Trophoblast cell (in vitro differentiated cells and primary cell): ENCODE results near the gene MORN5.

ENCODE experiments used
- DNase-seq, 2 donors: peaks; one replicate each; pipeline ENCODE4 v3.0.0-alpha.2; 2016
- H2AFZ ChIP-seq: 2 replicates; pipeline ENCODE4 v1.6.1; 2013; ENCODE audit warnings: low read length, moderate library complexity, mild to moderate bottlenecking; ENCODE audit not compliant: insufficient read depth, poor library complexity
- H2AK5ac ChIP-seq: 2 replicates; pipeline ENCODE4 v1.6.1; 2013; ENCODE audit warnings: mild to moderate bottlenecking, low read length
- H2BK120ac ChIP-seq: 2 replicates; pipeline ENCODE4 v1.6.1; 2013; ENCODE audit warnings: low read length, mild to moderate bottlenecking, moderate library complexity; ENCODE audit not compliant: insufficient read depth, poor library complexity
- H2BK12ac ChIP-seq: 2 replicates; pipeline ENCODE4 v1.6.1; 2013; ENCODE audit warnings: mild to moderate bottlenecking, low read length, moderate library complexity
- H2BK5ac ChIP-seq: 2 replicates; pipeline ENCODE4 v1.6.1; 2013; ENCODE audit warnings: low read length, low read depth, moderate library complexity, mild to moderate bottlenecking; ENCODE audit not compliant: poor library complexity
- H3K14ac ChIP-seq: 2 replicates; pipeline ENCODE4 v1.6.1; 2013; ENCODE audit warnings: mild to moderate bottlenecking, low read length
- H3K18ac ChIP-seq: 2 replicates; pipeline ENCODE4 v1.6.1; 2013; ENCODE audit warnings: mild to moderate bottlenecking, low read length
- H3K23ac ChIP-seq: 2 replicates; pipeline ENCODE4 v1.6.1; 2013; ENCODE audit warnings: low read length
- H3K27ac ChIP-seq: 2 replicates; pipeline ENCODE4 v1.5.1; 2013; ENCODE audit warnings: low read depth, mild to moderate bottlenecking, inconsistent platforms, low read length, moderate library complexity
- H3K27me3 ChIP-seq: 2 replicates; pipeline ENCODE4 v1.6.1; 2013; ENCODE audit warnings: inconsistent platforms, mild to moderate bottlenecking, low read length, moderate library complexity; ENCODE audit not compliant: insufficient read depth
- H3K36me3 ChIP-seq, 2 experiments: 1 replicate in 1 of 2; 2 replicates in 1 of 2; pipeline ENCODE4 v1.6.1; 2013; ENCODE audit warnings: low read length in 2 of 2, mild to moderate bottlenecking in 2 of 2, moderate library complexity in 1 of 2; ENCODE audit not compliant: insufficient read depth in 2 of 2, control insufficient read depth in 1 of 2
- H3K4ac ChIP-seq: 2 replicates; pipeline ENCODE4 v1.6.1; 2013; ENCODE audit warnings: low read depth, mild to moderate bottlenecking, low read length, moderate library complexity
- H3K4me1 ChIP-seq, 2 experiments: 1 replicate in 1 of 2; 2 replicates in 1 of 2; pipeline ENCODE4 v1.6.1; 2013; ENCODE audit warnings: low read length in 2 of 2, mild to moderate bottlenecking in 2 of 2, moderate library complexity in 1 of 2; ENCODE audit not compliant: insufficient read depth in 2 of 2, control insufficient read depth in 1 of 2
- H3K4me2 ChIP-seq: 2 replicates; pipeline ENCODE4 v1.6.1; 2013; ENCODE audit warnings: inconsistent platforms, mild to moderate bottlenecking, low read length, moderate library complexity
- H3K4me3 ChIP-seq: 2 replicates; pipeline ENCODE4 v1.5.1; 2013; ENCODE audit warnings: mild to moderate bottlenecking, low read depth, low read length, inconsistent platforms
- H3K79me1 ChIP-seq: one replicate; pipeline ENCODE4 v1.6.1; 2013; ENCODE audit warnings: low read length
- H3K79me2 ChIP-seq: 2 replicates; pipeline ENCODE4 v1.6.1; 2013; ENCODE audit warnings: low read length, mild to moderate bottlenecking; ENCODE audit not compliant: control insufficient read depth, insufficient read depth, poor library complexity
- H3K9ac ChIP-seq: 2 replicates; pipeline ENCODE4 v1.6.1; 2013; ENCODE audit warnings: mild to moderate bottlenecking, low read length
- H3K9me3 ChIP-seq: 2 replicates; pipeline ENCODE4 v1.6.1; 2013; ENCODE audit warnings: low read depth, mild to moderate bottlenecking, control low read depth, inconsistent platforms, low read length; ENCODE audit not compliant: insufficient read depth
- H4K12ac ChIP-seq: 2 replicates; pipeline ENCODE4 v1.6.1; 2013; ENCODE audit warnings: low read depth, mild to moderate bottlenecking, low read length, moderate library complexity
- H4K8ac ChIP-seq: 2 replicates; pipeline ENCODE4 v1.6.1; 2013; ENCODE audit warnings: low read depth, mild to moderate bottlenecking, low read length, moderate library complexity
- H4K91ac ChIP-seq: one replicate; pipeline ENCODE4 v1.6.1; 2013; ENCODE audit warnings: low read depth, mild to moderate bottlenecking, low read length, moderate library complexity
- WGBS: extraction: QIAGEN DNeasy Blood & Tissue Kit; methylation state at CpG from one replicate; pipeline ENCODE4 v1.1.7; 2013; ENCODE audit warnings: missing lambda C conversion rate; ENCODE audit not compliant: insufficient read length, insufficient coverage; ENCODE audit errors: extremely low coverage; 5-methylcytosine and 5-hydroxymethylcytosine counted together

The MORN5 gene

DNA sequence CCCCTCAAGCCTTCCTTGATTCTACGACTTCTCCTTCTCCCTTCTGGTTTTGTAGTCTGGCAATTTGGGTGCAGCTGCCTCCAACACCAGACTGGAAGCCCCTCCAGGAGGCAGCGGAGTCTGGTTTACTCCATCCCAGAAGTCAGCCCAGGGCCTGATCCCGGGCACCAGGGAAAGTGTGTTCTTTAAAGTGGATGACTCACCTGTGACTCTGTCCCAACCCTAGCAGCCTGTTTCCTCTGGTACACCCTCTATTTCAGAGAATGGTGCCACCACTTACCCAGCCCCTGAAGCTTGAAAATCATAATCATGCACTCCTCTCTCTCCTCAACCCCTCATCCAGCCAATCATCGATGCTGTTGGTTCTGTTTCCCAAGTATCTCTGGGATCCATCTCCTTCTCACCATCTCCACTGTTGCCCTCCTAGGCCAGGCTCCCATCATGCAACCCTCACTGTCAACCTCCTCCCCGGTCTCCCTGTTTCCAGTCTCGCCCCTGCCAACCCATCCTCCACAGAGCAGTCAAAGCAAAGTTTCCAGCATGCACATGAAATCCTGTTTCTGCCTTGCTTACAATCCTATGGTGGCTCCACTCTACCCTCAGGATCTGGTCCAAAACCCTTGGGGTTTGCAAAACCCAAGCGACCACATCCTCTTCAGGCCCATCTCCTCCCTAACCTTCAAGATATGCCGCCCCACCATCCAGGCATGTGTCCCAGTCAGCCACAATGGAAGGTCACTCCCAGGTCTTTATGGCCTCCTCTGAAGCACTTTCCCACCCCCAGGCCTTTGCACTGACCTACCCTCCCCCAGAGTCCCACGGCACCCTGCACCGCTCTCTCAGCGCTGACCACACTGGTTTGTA is 58.6 kb downstream of the MORN5 start:
- no peaks in the 10 kb centered on the region for H3K79me2 ChIP-seq
- H2BK120ac ChIP-seq = no peak overlapping the region
- H4K8ac ChIP-seq = no peak overlapping the region
- H3K27me3 ChIP-seq = peaks cover 88% of the 10 kb centered on the region
- no peaks in the 10 kb centered on the region for H3K79me1 ChIP-seq
- no peak overlapping the region for H2AK5ac ChIP-seq
- peaks cover 12% of the 10 kb centered on the region for H3K9me3 ChIP-seq
- no peaks in the 10 kb centered on the region for H3K36me3 ChIP-seq
- H3K9ac ChIP-seq = no peak overlapping the region
- DNase-seq = no peak
- no peak overlapping the region for H2BK5ac ChIP-seq
- no peak overlapping the region for H2AFZ ChIP-seq
- no peak overlapping the region for H2BK12ac ChIP-seq
- H3K4me3 ChIP-seq = no peak overlapping the region
- H3K14ac ChIP-seq = no peak overlapping the region
- H3K18ac ChIP-seq = no peak overlapping the region
- H3K4me2 ChIP-seq = no peak overlapping the region
- no peak overlapping the region for H4K91ac ChIP-seq
- peak overlapping the region; percentile 6 for H3K23ac ChIP-seq
- H3K4ac ChIP-seq = no peak overlapping the region
- peaks cover 6 to 10% of the 10 kb centered on the region in 2 experiments for H3K4me1 ChIP-seq
- H4K12ac ChIP-seq = no peak overlapping the region
- no CpG with 5 or more reads among the region's 11 CpGs for WGBS
- no peak overlapping the region for H3K27ac ChIP-seq

DNA sequence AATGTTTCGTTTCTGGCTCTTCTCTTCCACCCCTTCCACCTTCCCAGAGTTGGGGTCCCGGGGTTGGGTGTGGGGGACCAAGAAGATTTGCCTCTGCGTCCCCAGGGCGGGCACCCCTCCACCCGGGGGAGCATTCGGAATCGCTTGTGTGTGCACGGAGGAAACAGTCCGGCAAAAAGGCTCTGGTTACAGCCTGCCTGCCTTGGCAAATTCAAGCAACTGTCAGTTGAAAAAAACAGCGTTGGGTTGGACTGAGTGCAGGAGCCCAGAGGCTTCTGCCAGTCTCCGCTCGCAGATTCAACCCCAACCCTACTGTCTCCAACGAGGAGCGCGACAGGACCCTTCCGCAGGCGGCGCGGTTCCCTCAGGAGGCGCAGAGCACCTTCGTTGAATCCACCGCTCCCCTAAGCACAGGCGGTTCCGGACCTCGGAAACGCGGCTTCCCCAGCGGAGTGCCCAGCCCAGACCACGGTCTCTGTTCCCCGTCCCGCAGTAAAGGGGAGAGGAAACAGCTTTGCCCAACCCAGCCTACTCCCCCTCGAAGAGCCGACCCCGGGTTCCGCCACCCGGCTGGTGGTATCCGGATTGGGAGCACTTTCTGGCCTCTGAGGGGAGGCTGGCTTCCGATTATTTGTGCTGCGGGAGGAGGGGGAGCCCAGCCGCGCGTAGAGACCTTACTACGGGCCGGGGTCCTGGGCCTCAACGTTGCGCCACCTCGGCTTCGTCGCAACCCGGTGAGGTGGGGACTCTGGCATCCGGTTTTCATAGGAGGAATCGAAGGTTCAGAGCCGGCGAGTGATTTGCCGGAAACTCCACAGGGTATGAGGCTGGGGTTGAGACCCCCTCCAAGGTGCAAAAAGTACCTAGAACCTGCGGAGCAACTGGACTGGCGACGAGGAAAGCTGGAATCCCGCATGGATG is 59.5 kb downstream of the MORN5 start:
- H2BK5ac ChIP-seq = no peak overlapping the region
- no peak overlapping the region for H2BK120ac ChIP-seq
- H4K12ac ChIP-seq = peak overlapping the region; percentile 39
- no peak for DNase-seq
- no peak overlapping the region for H4K91ac ChIP-seq
- no peak overlapping the region for H2BK12ac ChIP-seq
- no peak overlapping the region for H3K14ac ChIP-seq
- H3K4ac ChIP-seq = no peak overlapping the region
- H3K4me3 ChIP-seq = no peak overlapping the region
- no peaks in the 10 kb centered on the region for H3K79me1 ChIP-seq
- no peak overlapping the region for H4K8ac ChIP-seq
- H3K4me1 ChIP-seq = peaks cover 2 to 6% of the 10 kb centered on the region in 2 experiments
- peak overlapping the region; percentile 41 for H3K4me2 ChIP-seq
- no peak overlapping the region for H3K18ac ChIP-seq
- no peak overlapping the region for H3K23ac ChIP-seq
- H3K9me3 ChIP-seq = peaks cover 9% of the 10 kb centered on the region
- WGBS = no CpG with 5 or more reads among the region's 59 CpGs
- H3K36me3 ChIP-seq = no peaks in the 10 kb centered on the region
- H2AFZ ChIP-seq = no peak overlapping the region
- H3K9ac ChIP-seq = no peak overlapping the region
- H3K79me2 ChIP-seq = no peaks in the 10 kb centered on the region
- H3K27ac ChIP-seq = no peak overlapping the region
- no peak overlapping the region for H2AK5ac ChIP-seq
- H3K27me3 ChIP-seq = peaks cover 89% of the 10 kb centered on the region

DNA sequence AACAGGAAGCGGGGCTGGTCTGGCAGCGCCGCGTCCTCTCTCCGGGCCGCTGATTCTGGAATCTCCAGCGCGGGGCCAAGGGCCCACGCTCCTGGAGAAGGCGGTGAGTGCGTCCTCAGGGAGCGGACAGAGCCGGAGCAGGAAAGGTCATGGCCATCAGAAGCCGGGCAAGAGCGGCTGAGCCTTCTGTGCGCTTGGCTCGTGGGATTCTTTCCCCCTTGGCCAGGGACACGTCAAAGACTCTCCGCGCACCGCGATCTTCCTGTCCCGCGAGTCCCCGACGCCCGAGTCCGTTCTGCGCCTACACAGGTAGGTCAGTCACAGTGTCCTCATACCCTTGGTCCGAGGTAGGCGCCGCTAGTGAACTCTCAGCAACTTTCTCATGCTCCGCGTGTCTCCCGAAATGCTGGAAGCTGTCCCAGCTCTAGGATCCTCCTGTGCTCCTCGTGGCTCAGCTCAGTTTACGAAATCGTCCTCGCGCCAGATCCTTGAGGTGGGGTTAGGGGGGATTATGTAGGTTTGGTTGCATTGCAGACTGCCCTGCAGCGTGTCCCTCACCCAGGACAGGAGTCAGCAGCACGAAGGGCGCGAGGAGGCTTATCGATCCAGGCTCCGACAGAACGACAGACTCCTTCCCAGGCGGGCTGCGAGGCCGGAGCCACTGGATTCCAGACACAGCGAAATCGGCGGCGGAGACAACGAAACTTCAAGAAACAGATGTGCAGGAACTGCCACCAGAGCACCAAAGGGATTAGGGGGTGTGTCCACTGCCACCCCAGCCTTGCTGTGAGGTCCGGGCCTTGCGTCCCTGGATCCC is 60.4 kb downstream of the MORN5 start:
- Histone ChIP-seq H3K27me3 (peaks cover 93% of the 10 kb centered on the region), H3K23ac (no peak overlapping the region), H2BK5ac (no peak overlapping the region), H3K27ac (no peak overlapping the region), H3K4me1 (peaks cover 2 to 6% of the 10 kb centered on the region in 2 experiments), H3K79me2 (no peaks in the 10 kb centered on the region), H3K18ac (no peak overlapping the region), H3K9me3 (peaks cover 16% of the 10 kb centered on the region), H3K4me2 (peak overlapping the region; percentile 41), H3K36me3 (no peaks in the 10 kb centered on the region), H2AK5ac (no peak overlapping the region), H3K14ac (no peak overlapping the region), H2BK12ac (no peak overlapping the region), H4K12ac (no peak overlapping the region), H3K4me3 (no peak overlapping the region), H3K9ac (no peak overlapping the region), H2BK120ac (no peak overlapping the region), H4K91ac (no peak overlapping the region), H4K8ac (no peak overlapping the region), H2AFZ (no peak overlapping the region), H3K4ac (no peak overlapping the region), H3K79me1 (no peaks in the 10 kb centered on the region)
- DNase-seq = no peak
- WGBS = no CpG with 5 or more reads among the region's 57 CpGs

DNA sequence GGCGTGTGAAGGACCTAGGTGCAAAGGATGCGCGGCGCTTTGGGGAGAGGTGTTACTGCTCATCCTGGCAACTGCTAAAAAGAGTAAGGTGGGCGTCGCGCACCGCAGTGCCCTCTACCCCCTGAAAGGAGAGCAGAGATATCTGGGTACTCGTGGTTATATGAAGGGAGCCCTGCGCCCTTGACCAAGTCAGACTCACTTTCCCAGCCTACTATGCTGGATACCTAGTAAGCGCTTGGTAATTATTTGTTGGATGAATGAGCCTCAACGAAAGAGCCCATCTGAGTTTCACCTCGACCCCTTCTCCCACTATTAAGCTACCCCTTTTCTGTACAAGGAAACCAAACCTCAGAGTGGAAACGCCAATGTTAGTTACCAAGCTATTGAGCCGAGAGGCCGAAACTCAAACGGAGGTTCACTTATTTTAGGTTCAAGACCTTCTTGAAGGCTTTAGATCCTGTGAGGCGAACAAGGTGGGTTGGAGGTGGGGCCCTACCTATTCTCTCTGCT is 61.0 kb downstream of the MORN5 start:
- Histone ChIP-seq H3K4me3 (no peak overlapping the region), H3K18ac (no peak overlapping the region), H2BK5ac (no peak overlapping the region), H3K9me3 (peaks cover 16% of the 10 kb centered on the region), H3K79me1 (no peaks in the 10 kb centered on the region), H3K9ac (no peak overlapping the region), H3K4me1 (peaks cover 2 to 6% of the 10 kb centered on the region in 2 experiments), H3K27ac (no peak overlapping the region), H4K12ac (no peak overlapping the region), H4K8ac (no peak overlapping the region), H2BK120ac (no peak overlapping the region), H3K27me3 (peaks cover 95% of the 10 kb centered on the region), H3K23ac (no peak overlapping the region), H2AFZ (no peak overlapping the region), H3K4me2 (no peak overlapping the region), H4K91ac (no peak overlapping the region), H3K36me3 (no peaks in the 10 kb centered on the region), H3K4ac (no peak overlapping the region), H3K14ac (no peak overlapping the region), H2AK5ac (no peak overlapping the region), H3K79me2 (no peaks in the 10 kb centered on the region), H2BK12ac (no peak overlapping the region)
- WGBS = no CpG with 5 or more reads among the region's 18 CpGs
- no peak for DNase-seq
